HEK293 (cell line): ENCODE measurements around the gene CDX2.

Experiments used
- FEZF1 ChIP-seq: fragments of 450-650 bp; formaldehyde crosslinking; IDR thresholded peaks from 2 replicates; pipeline ENCODE4 v1.5.1; 2016; ENCODE audit warnings: missing biosample characterization, missing genetic modification characterization
- HOXD13 ChIP-seq: sonication (generic); formaldehyde crosslinking; IDR thresholded peaks from 2 replicates; pipeline ENCODE4 v1.8.0; 2022; ENCODE audit warnings: missing genetic modification reagents, borderline replicate concordance
- IKZF3 ChIP-seq: fragments of 450-650 bp; IDR thresholded peaks from 2 replicates; pipeline ENCODE4 v1.5.0; 2018; ENCODE audit warnings: missing biosample characterization, mild to moderate bottlenecking, missing genetic modification characterization, moderate library complexity
- INSM2 ChIP-seq: fragments of 450-650 bp; formaldehyde crosslinking; IDR thresholded peaks from 2 replicates; pipeline ENCODE4 v1.5.1; 2016; ENCODE audit warnings: missing biosample characterization, missing genetic modification characterization
- KLF1 ChIP-seq: fragments of 450-650 bp; formaldehyde crosslinking; IDR thresholded peaks from 2 replicates; pipeline ENCODE4 v1.5.1; 2016; ENCODE audit warnings: missing biosample characterization, missing genetic modification characterization
- SALL2 ChIP-seq: fragments of 450-650 bp; formaldehyde crosslinking; IDR thresholded peaks from 2 replicates; pipeline ENCODE4 v1.5.0; 2017; ENCODE audit warnings: missing biosample characterization, mild to moderate bottlenecking, missing genetic modification characterization, borderline replicate concordance
- SCRT1 ChIP-seq: fragments of 450-650 bp; formaldehyde crosslinking; IDR thresholded peaks from 2 replicates; pipeline ENCODE4 v1.5.1; 2016; ENCODE audit warnings: missing biosample characterization, missing genetic modification characterization, borderline replicate concordance
- SP2 ChIP-seq: fragments of 450-650 bp; formaldehyde crosslinking; IDR thresholded peaks from 2 replicates; pipeline ENCODE4 v1.5.1; 2016; ENCODE audit warnings: missing biosample characterization, missing genetic modification characterization
- YY1 ChIP-seq: fragments of 450-650 bp; formaldehyde crosslinking; IDR thresholded peaks from 2 replicates; pipeline ENCODE4 v1.5.1; 2018; ENCODE audit warnings: missing biosample characterization, missing genetic modification characterization
- YY2 ChIP-seq: fragments of 450-650 bp; formaldehyde crosslinking; IDR thresholded peaks from 2 replicates; pipeline ENCODE4 v1.5.1; 2016; ENCODE audit warnings: missing biosample characterization, missing genetic modification characterization
- ZBTB17 ChIP-seq: fragments of 450-650 bp; formaldehyde crosslinking; IDR thresholded peaks from 2 replicates; pipeline ENCODE4 v1.5.1; 2016; ENCODE audit warnings: missing biosample characterization, missing genetic modification characterization
- ZBTB44 ChIP-seq: fragments of 450-650 bp; IDR thresholded peaks from 2 replicates; pipeline ENCODE4 v1.5.1; 2018; ENCODE audit warnings: missing biosample characterization, mild to moderate bottlenecking, missing genetic modification characterization
- ZBTB49 ChIP-seq: fragments of 450-650 bp; formaldehyde crosslinking; IDR thresholded peaks from 2 replicates; pipeline ENCODE4 v1.5.1; 2016; ENCODE audit warnings: missing biosample characterization, missing genetic modification characterization, low read depth
- ZFP37 ChIP-seq: fragments of 450-650 bp; formaldehyde crosslinking; IDR thresholded peaks from 2 replicates; pipeline ENCODE4 v1.5.1; 2016; ENCODE audit warnings: missing biosample characterization, missing genetic modification characterization
- ZFP69B ChIP-seq: fragments of 450-650 bp; formaldehyde crosslinking; IDR thresholded peaks from 2 replicates; pipeline ENCODE4 v1.5.1; 2016; ENCODE audit warnings: missing biosample characterization, missing genetic modification characterization
- ZNF112 ChIP-seq: fragments of 450-650 bp; formaldehyde crosslinking; IDR thresholded peaks from 2 replicates; pipeline ENCODE4 v1.5.0; 2017; ENCODE audit warnings: missing biosample characterization, missing genetic modification characterization
- ZNF133 ChIP-seq: fragments of 450-650 bp; formaldehyde crosslinking; IDR thresholded peaks from 2 replicates; pipeline ENCODE4 v1.5.1; 2016; ENCODE audit warnings: missing biosample characterization, missing genetic modification characterization
- ZNF146 ChIP-seq: fragments of 450-650 bp; formaldehyde crosslinking; IDR thresholded peaks from 2 replicates; pipeline ENCODE4 v1.5.1; 2016; ENCODE audit warnings: missing biosample characterization, missing genetic modification characterization
- ZNF174 ChIP-seq: fragments of 450-650 bp; formaldehyde crosslinking; IDR thresholded peaks from 2 replicates; pipeline ENCODE4 v1.5.0; 2017; ENCODE audit warnings: missing biosample characterization, mild to moderate bottlenecking, missing genetic modification characterization
- ZNF175 ChIP-seq: fragments of 450-650 bp; formaldehyde crosslinking; IDR thresholded peaks from 2 replicates; pipeline ENCODE4 v1.5.1; 2016; ENCODE audit warnings: missing biosample characterization, missing genetic modification characterization
- ZNF292 ChIP-seq: fragments of 450-650 bp; formaldehyde crosslinking; IDR thresholded peaks from 2 replicates; pipeline ENCODE4 v1.5.1; 2016; ENCODE audit warnings: low read depth, missing biosample characterization, missing genetic modification characterization, borderline replicate concordance
- ZNF335 ChIP-seq: fragments of 450-650 bp; formaldehyde crosslinking; conservative IDR thresholded peaks from 2 replicates; pipeline ENCODE4 v1.5.1; 2016; ENCODE audit warnings: missing biosample characterization, missing genetic modification characterization
- ZNF341 ChIP-seq: fragments of 450-650 bp; formaldehyde crosslinking; IDR thresholded peaks from 2 replicates; pipeline ENCODE4; 2016; ENCODE audit warnings: low read depth, missing biosample characterization, missing genetic modification characterization
- ZNF366 ChIP-seq: fragments of 450-650 bp; formaldehyde crosslinking; conservative IDR thresholded peaks from 2 replicates; pipeline ENCODE4 v1.5.1; 2016; ENCODE audit warnings: missing biosample characterization, missing genetic modification characterization
- ZNF37A ChIP-seq: fragments of 450-650 bp; IDR thresholded peaks from 2 replicates; pipeline ENCODE4 v1.5.1; 2018; ENCODE audit warnings: missing biosample characterization, missing genetic modification characterization
- ZNF433 ChIP-seq: fragments of 450-650 bp; formaldehyde crosslinking; IDR thresholded peaks from 2 replicates; pipeline ENCODE4 v1.5.1; 2016; ENCODE audit warnings: missing biosample characterization, missing genetic modification characterization, low read depth
- ZNF473 ChIP-seq: fragments of 450-650 bp; formaldehyde crosslinking; IDR thresholded peaks from 2 replicates; pipeline ENCODE4 v1.5.1; 2017; ENCODE audit warnings: missing biosample characterization, missing genetic modification characterization
- ZNF488 ChIP-seq: fragments of 450-650 bp; formaldehyde crosslinking; IDR thresholded peaks from 2 replicates; pipeline ENCODE4 v1.5.1; 2016; ENCODE audit warnings: missing biosample characterization, missing genetic modification characterization
- ZNF513 ChIP-seq: fragments of 450-650 bp; IDR thresholded peaks from 2 replicates; pipeline ENCODE4 v1.5.1; 2018; ENCODE audit warnings: missing biosample characterization, missing genetic modification characterization
- ZNF600 ChIP-seq: fragments of 450-650 bp; formaldehyde crosslinking; IDR thresholded peaks from 2 replicates; pipeline ENCODE4 v1.5.1; 2016; ENCODE audit warnings: missing biosample characterization, missing genetic modification characterization
- ZNF610 ChIP-seq: fragments of 450-650 bp; formaldehyde crosslinking; IDR thresholded peaks from 2 replicates; pipeline ENCODE4 v1.5.1; 2016; ENCODE audit warnings: missing biosample characterization, missing genetic modification characterization, borderline replicate concordance
- ZNF660 ChIP-seq: fragments of 450-650 bp; IDR thresholded peaks from 2 replicates; pipeline ENCODE4 v1.5.1; 2018; ENCODE audit warnings: missing biosample characterization, mild to moderate bottlenecking, missing genetic modification characterization
- ZNF664 ChIP-seq: fragments of 450-650 bp; formaldehyde crosslinking; IDR thresholded peaks from 2 replicates; pipeline ENCODE4 v1.5.1; 2016; ENCODE audit warnings: missing biosample characterization, missing genetic modification characterization
- ZNF76 ChIP-seq: fragments of 450-650 bp; formaldehyde crosslinking; IDR thresholded peaks from 2 replicates; pipeline ENCODE4; 2016; ENCODE audit warnings: low read depth, missing biosample characterization, missing genetic modification characterization, borderline replicate concordance
- ZNF791 ChIP-seq: fragments of 450-650 bp; formaldehyde crosslinking; IDR thresholded peaks from 2 replicates; pipeline ENCODE4 v1.5.1; 2016; ENCODE audit warnings: missing biosample characterization, missing genetic modification characterization

The CDX2 gene

GRCh38 chr13:27997904-27998522 lies 28.9 kb upstream of the CDX2 start (continued):
- TF ChIP-seq ZNF513 (tag by site-specific recombination) = no peak
- no peak for TF ChIP-seq FEZF1 (tag by site-specific recombination)
- no peak for TF ChIP-seq ZNF791 (tag by site-specific recombination)
- TF ChIP-seq ZFP69B (tag by site-specific recombination) = no peak
- TF ChIP-seq INSM2 (tag by site-specific recombination) = no peak
- no peak for TF ChIP-seq SALL2 (tag by site-specific recombination)
- TF ChIP-seq ZBTB49 (tag by site-specific recombination) = no peak
- TF ChIP-seq ZNF37A (tag by site-specific recombination) = no peak
- no peak for TF ChIP-seq ZNF112 (tag by site-specific recombination)
- TF ChIP-seq ZFP37 = no peak
- no peak for TF ChIP-seq ZNF473
- no peak for TF ChIP-seq ZNF133 (tag by site-specific recombination)
- peak; percentile 46 for TF ChIP-seq ZNF366 (tag by site-specific recombination)
- TF ChIP-seq ZNF341 = peak; percentile 58
- TF ChIP-seq ZNF433 (tag by site-specific recombination) = no peak
- no peak for TF ChIP-seq ZNF488 (tag by site-specific recombination)
- no peak for TF ChIP-seq ZNF76 (tag by site-specific recombination)
- TF ChIP-seq YY1 (tag by site-specific recombination) = no peak
- TF ChIP-seq YY2 = no peak
- no peak for TF ChIP-seq SP2
- TF ChIP-seq ZNF335 = peak; percentile 50
- TF ChIP-seq ZNF664 (tag by site-specific recombination) = no peak; the same call in 1 of the 2 replicates
- TF ChIP-seq ZBTB17 (tag by site-specific recombination) = no peak
- TF ChIP-seq HOXD13 = no peak
- TF ChIP-seq ZNF146 (tag by site-specific recombination) = no peak
- TF ChIP-seq ZNF600 = no peak
- no peak for TF ChIP-seq ZNF292 (tag by site-specific recombination)
- TF ChIP-seq IKZF3 (tag by site-specific recombination) = no peak
- 0 out of 2 replicates have a peak, but pooled peaks have one; percentile 29 for TF ChIP-seq ZBTB44
- TF ChIP-seq SCRT1 (tag by site-specific recombination) = no peak; the same call in 1 of the 2 replicates
- TF ChIP-seq ZNF610 (tag by site-specific recombination) = no peak
- no peak for TF ChIP-seq ZNF175
- 0 out of 2 replicates have a peak, but pooled peaks have one; percentile 43 for TF ChIP-seq ZNF660
- TF ChIP-seq ZNF174 = no peak
- TF ChIP-seq KLF1 = no peak
